ENCODE measurements around the gene VPS37C. TPM values are rescaled to one million over a fixed set of nuclear protein-coding genes. Genes with fewer than 3 reads are reported as not detected.

VPS37C gene
- total RNA-seq, 2 donors from 2014 or later: 13.2 to 21.1 TPM

DNA sequence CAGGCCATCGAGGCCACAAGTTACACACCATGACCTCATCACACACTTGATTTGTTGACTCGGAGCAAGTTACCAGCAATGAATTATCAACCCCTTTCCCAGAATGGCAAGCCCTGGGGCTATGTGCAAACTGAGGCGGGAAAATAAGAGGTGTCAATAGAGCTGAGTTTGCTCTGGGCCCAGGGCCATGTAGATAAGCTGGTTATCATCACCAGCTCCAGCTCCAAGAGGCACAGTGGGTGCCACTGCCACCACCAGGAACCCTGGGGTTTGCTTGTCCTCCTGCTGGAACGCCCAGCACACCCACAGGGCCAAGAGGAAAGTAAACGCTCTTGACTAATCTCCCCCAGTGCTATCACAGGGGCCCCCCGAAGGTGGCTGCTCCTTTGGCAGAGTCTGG is 13.0 kb upstream of the VPS37C start:
- 29 to 46% methylated on average over 5 to 6 of the region's 6 CpGs for WGBS, 2 donors
- Histone ChIP-seq H3K9me3 (no peaks in the 10 kb centered on the region), H3K36me3 (replicated peaks in 1 of 2; ENCODE audit: insufficient read depth in 1 of 2, low read depth in 2 of 2) (no peaks in the 10 kb centered on the region), H3K4me3 (no peak overlapping the region), H3K27ac (peak overlapping the region in 1 of 4 donors; percentile 36), H3K27me3 (no peaks in the 10 kb centered on the region), H3K4me1 (peaks cover 22% of the 10 kb centered on the region)
- no peak for TF ChIP-seq POLR2A (IDR thresholded peaks at IDR 0.05)
- no peak for TF ChIP-seq CTCF (IDR thresholded peaks at IDR 0.05)
- intact Hi-C loops (cut with DNase I): no loop called here
- ATAC-seq: peak; percentile 87
- DNase-seq: peak; percentile 43 to 68 (median 64)

DNA sequence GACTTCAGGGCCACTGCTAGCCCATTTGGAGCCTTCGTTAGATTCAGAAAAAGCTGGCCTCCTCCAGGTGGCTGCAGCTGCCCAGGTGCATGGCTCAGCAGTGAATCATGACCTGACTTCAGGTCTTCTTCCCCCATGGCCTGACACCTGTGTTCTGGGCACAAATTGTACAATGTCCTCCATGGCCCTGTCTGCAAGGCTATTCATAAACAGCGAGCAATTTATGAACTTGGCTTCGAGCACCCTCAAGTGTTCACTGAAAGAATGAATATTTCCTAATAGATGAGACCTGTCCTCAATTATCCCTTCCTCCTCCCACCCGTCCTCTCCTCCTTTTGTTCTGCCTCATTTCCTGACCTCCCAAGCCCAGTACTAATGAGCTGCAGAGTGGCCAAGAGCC is 12.2 kb upstream of the VPS37C start:
- peak; percentile 68 for ATAC-seq
- H3K4me3 ChIP-seq: no peak overlapping the region
- WGBS, 2 donors: 71 to 77% methylated on average over 4 of the region's 4 CpGs
- intact Hi-C loops (cut with DNase I): no loop called here
- H3K36me3 ChIP-seq (replicated peaks in 1 of 2; ENCODE audit: insufficient read depth in 1 of 2, low read depth in 2 of 2): no peaks in the 10 kb centered on the region
- peak overlapping the region in 2 of 4 donors; percentile 19 to 36 for H3K27ac ChIP-seq
- DNase-seq: peak in 3 of 4 donors; percentile 29 to 47 (median 45)
- no peaks in the 10 kb centered on the region for H3K27me3 ChIP-seq
- TF ChIP-seq CTCF (IDR thresholded peaks at IDR 0.05) (peak in 4 of 7 experiments; percentile 30 to 36 (median 34)), POLR2A (IDR thresholded peaks at IDR 0.05) (no peak)
- H3K4me1 ChIP-seq: peaks cover 22% of the 10 kb centered on the region
- no peaks in the 10 kb centered on the region for H3K9me3 ChIP-seq

DNA sequence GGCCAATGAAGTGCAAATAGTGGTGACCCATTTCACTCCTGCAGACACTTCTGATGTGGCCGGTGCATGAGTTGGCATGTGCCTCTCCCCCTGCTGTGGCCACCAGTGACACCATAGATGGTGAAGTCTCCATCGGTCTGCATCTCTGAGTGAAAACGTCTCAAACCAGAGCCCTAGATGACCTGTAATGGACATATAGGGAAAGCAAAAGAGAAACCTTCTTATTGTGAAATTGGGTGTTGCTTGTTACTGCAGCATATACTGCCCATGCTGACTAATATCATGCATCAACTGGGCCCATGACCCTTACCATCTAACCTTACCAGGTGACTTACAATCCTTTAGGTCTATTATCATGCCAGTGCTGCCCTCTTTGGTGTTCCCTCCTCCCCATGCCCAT is 11.7 kb upstream of the VPS37C start:
- no peaks in the 10 kb centered on the region for H3K9me3 ChIP-seq
- DNase-seq: no peak
- H3K27me3 ChIP-seq: no peaks in the 10 kb centered on the region
- intact Hi-C loops (cut with DNase I): no loop called here
- peak overlapping the region in 1 of 4 donors; percentile 19 for H3K27ac ChIP-seq
- no peak overlapping the region for H3K4me3 ChIP-seq
- 83 to 97% methylated on average over 3 of the region's 3 CpGs for WGBS, 2 donors
- peaks cover 22% of the 10 kb centered on the region for H3K4me1 ChIP-seq
- ATAC-seq: no peak
- TF ChIP-seq CTCF (IDR thresholded peaks at IDR 0.05) (no peak), POLR2A (IDR thresholded peaks at IDR 0.05) (no peak)
- H3K36me3 ChIP-seq (replicated peaks in 1 of 2; ENCODE audit: insufficient read depth in 1 of 2, low read depth in 2 of 2): no peaks in the 10 kb centered on the region

DNA sequence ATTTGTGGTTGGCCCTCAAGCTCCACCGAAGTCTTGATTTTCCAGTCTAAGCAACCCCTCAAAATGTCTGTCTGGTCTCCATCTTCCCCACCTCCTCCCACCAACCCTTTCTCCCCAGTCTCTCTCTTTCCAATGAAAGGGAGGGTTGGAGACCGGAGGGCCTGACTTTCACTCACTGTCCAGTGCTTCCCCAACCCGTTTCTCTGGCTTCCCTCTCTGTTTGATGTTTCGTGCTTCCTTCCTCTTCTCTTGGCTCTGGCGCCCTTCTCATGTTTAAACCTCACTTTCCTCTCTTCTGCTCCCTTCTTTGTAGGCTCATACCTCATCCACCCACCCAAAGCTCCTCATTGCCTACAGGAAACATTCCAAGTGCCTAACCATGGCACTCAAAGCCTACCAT is 11.1 kb upstream of the VPS37C start:
- Histone ChIP-seq H3K4me3 (no peak overlapping the region), H3K27ac (no peak overlapping the region), H3K9me3 (no peaks in the 10 kb centered on the region), H3K4me1 (peaks cover 22% of the 10 kb centered on the region), H3K36me3 (replicated peaks in 1 of 2; ENCODE audit: insufficient read depth in 1 of 2, low read depth in 2 of 2) (no peaks in the 10 kb centered on the region), H3K27me3 (no peaks in the 10 kb centered on the region)
- 74 to 84% methylated on average over 5 of the region's 5 CpGs for WGBS, 2 donors
- ATAC-seq (no peak), DNase-seq (no peak)
- intact Hi-C loops (cut with DNase I): no loop called here
- TF ChIP-seq CTCF (IDR thresholded peaks at IDR 0.05) (no peak), POLR2A (IDR thresholded peaks at IDR 0.05) (no peak)

DNA sequence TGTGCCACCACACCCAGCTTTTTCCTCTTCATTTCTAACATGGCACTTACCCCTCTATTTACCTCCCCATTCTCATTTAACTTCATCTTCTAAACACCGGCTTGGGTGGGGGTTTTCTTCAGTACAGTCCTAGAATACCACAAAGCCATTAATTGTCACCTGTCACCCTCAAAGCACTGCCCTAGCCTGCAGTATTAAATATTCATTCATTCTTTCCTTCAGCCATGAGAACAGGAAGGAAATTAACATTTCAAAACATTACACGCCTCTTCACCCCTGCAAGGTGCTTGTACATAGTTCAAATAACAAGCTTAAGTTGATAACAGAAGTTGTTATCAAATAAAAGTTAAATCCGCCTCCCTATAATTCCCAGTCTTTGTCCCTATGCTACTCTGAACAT is 10.7 kb upstream of the VPS37C start:
- WGBS, 2 donors: 65 to 69% methylated on average over 3 of the region's 3 CpGs
- H3K9me3 ChIP-seq: no peaks in the 10 kb centered on the region
- no peaks in the 10 kb centered on the region for H3K36me3 ChIP-seq (replicated peaks in 1 of 2; ENCODE audit: insufficient read depth in 1 of 2, low read depth in 2 of 2)
- ATAC-seq (no peak), DNase-seq (no peak)
- H3K4me1 ChIP-seq: peaks cover 22% of the 10 kb centered on the region
- no peak overlapping the region for H3K27ac ChIP-seq
- no peaks in the 10 kb centered on the region for H3K27me3 ChIP-seq
- TF ChIP-seq POLR2A (IDR thresholded peaks at IDR 0.05): no peak
- TF ChIP-seq CTCF (IDR thresholded peaks at IDR 0.05): no peak
- intact Hi-C loops (cut with DNase I): no loop called here
- H3K4me3 ChIP-seq: no peak overlapping the region

Data from body of pancreas (tissue), 4 donors.